ENCODE data around the gene NUBPL.

DNA sequence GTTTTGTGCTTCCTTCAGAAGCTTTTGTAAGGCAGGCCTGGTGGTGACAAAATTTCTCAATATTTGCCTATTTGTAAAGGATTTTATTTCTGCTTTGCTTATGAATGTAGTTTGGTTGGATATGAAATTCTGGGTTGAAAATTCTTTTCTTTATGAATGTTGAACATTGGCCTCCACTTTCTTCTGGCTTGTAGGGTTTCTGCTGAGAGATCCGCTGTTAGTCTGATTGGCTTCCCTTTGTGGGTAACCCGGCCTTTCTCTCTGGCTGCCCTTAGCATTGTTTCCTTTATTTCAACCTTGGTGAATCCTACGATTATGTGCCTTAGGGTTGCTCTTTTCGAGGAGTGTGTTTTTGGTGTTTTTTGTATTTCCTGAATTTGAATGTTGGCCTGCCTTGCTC, 58.2 kb downstream of the NUBPL start:
- TF ChIP-seq, protein P1, sequence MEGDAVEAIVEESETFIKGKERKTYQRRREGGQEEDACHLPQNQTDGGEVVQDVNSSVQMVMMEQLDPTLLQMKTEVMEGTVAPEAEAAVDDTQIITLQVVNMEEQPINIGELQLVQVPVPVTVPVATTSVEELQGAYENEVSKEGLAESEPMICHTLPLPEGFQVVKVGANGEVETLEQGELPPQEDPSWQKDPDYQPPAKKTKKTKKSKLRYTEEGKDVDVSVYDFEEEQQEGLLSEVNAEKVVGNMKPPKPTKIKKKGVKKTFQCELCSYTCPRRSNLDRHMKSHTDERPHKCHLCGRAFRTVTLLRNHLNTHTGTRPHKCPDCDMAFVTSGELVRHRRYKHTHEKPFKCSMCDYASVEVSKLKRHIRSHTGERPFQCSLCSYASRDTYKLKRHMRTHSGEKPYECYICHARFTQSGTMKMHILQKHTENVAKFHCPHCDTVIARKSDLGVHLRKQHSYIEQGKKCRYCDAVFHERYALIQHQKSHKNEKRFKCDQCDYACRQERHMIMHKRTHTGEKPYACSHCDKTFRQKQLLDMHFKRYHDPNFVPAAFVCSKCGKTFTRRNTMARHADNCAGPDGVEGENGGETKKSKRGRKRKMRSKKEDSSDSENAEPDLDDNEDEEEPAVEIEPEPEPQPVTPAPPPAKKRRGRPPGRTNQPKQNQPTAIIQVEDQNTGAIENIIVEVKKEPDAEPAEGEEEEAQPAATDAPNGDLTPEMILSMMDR (IDR thresholded peaks at IDR 0.05), result no peak
- no peak for TF ChIP-seq POLR2A (IDR thresholded peaks at IDR 0.05)

Data from adrenal gland (tissue), 5 donors.